Measurements from ENCODE around the gene GPR82. TPM values are rescaled to one million over a fixed set of nuclear protein-coding genes. Genes with fewer than 3 reads are reported as not detected.

The GPR82 gene
- total and polyA plus RNA-seq, 10 of the 15 experiments (the other 5 are each of a cell fraction or from before 2014, with no cell fraction given) = 0.23 to 1.7 (median 0.56) TPM

DNA sequence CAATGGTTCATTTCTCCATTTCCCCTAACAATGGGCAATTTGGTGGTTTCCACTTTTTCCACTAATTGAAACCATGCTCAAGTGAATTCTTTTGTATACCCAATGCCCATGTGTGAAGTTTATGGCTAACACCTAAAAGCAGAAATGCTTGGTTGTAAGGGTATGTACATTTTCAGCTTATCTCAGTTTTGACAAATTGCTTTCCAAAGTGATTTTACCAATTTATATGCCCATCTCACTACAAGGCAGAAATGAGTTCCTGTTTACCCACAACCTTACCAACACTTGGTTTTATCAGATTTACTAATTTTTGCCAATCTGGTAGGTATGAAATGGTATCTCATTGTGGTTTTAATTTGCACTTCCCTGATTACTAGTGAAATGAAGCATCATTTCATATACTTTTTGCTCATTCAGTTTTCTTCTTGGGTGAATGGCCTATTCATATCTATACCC, 20.4 kb upstream of the GPR82 start:
- ChIA-PET SMC1A (ENCODE audit: uncharacterized antibody, unreplicated experiment) (interaction anchor here (1.0 to 1.2 kb wide), 2 partner anchors 15 to 18 kb away, joined by 3 read pairs; partner anchors contain the start of gene GPR34), CTCF (interaction anchor here (0.6 to 1.0 kb wide), 2 partner anchors 8 to 22 kb away, joined by 3 read pairs; no protein-coding TSS in a partner anchor), POLR2A (interaction anchor here (0.7 kb wide), 1 partner anchor 9 kb away, joined by 4 read pairs; no protein-coding TSS in a partner anchor), RAD21 (ENCODE audit: unreplicated experiment) (no interaction called here)
- FAIRE-seq (peak; percentile 84), DNase-seq (ENCODE audit: low read depth, low spot score) (no peak), ATAC-seq (peak; percentile 60)
- H3K9ac ChIP-seq (ENCODE audit: control insufficient read depth, insufficient read depth, low read length) = no peak overlapping the region
- no peaks in the 10 kb centered on the region for H4K20me1 ChIP-seq (ENCODE audit: control insufficient read depth, insufficient read depth)
- H3K4me1 ChIP-seq (ENCODE audit: control insufficient read depth, insufficient read depth, low read length) = peaks cover 26% of the 10 kb centered on the region
- H3K27me3 ChIP-seq (replicated peaks in 1 of 2; ENCODE audit: control insufficient read depth in 2 of 2, insufficient read depth in 2 of 2, low read length in 1 of 2) = no peaks in the 10 kb centered on the region
- no peaks in the 10 kb centered on the region for H3K79me2 ChIP-seq (ENCODE audit: control insufficient read depth, insufficient read depth, low read length)
- H3K9me3 ChIP-seq (replicated peaks; ENCODE audit: control insufficient read depth, insufficient read depth, low read length) = no peaks in the 10 kb centered on the region
- no TSS peak for BruUV-seq (replicated peaks)
- intact Hi-C loops (cut with micrococcal nuclease; ENCODE audit: unreplicated experiment) = no loop called here
- in situ Hi-C loops (cut with MboI) = no loop called here
- TF ChIP-seq IKZF2 (IDR thresholded peaks at IDR 0.05) (peak; percentile 49 to 61; a peak in 3 of 4 replicates), YBX1 (IDR thresholded peaks at IDR 0.05) (no peak), HDAC6 (IDR thresholded peaks at IDR 0.05; ENCODE audit: unreplicated experiment) (no peak), JUNB (IDR thresholded peaks at IDR 0.05) (0 out of 2 replicates have a peak, but pooled peaks have one; percentile 21), EP300 (IDR thresholded peaks at IDR 0.05; ENCODE audit: borderline replicate concordance in 1 of 2, control insufficient read depth in 1 of 2, low read depth in 2 of 2, low read length in 2 of 2) (peak in 1 of 2 experiments; percentile 51; a peak in 1 of 4 replicates), MTA2 (IDR thresholded peaks at IDR 0.05; ENCODE audit: low read depth) (peak; percentile 85), MEF2B (IDR thresholded peaks at IDR 0.05; ENCODE audit: partially characterized antibody, poor library complexity, severe bottlenecking) (peak; percentile 20), BMI1 (IDR thresholded peaks at IDR 0.05; ENCODE audit: borderline replicate concordance) (peak; percentile 27; the same call in 1 of the 2 replicates), NFIC (IDR thresholded peaks at IDR 0.05; ENCODE audit: low read depth, low read length) (no peak), IKZF1 (conservative IDR thresholded peaks at IDR 0.05) (peak; percentile 48), DPF2 (IDR thresholded peaks at IDR 0.05) (peak; percentile 53; the same call in 1 of the 2 replicates), SPI1 (IDR thresholded peaks at IDR 0.05; ENCODE audit: borderline replicate concordance, insufficient read depth, low read depth, low read length) (peak; percentile 24; the same call in 1 of the 2 replicates)
- TF ChIP-seq, protein P1, sequence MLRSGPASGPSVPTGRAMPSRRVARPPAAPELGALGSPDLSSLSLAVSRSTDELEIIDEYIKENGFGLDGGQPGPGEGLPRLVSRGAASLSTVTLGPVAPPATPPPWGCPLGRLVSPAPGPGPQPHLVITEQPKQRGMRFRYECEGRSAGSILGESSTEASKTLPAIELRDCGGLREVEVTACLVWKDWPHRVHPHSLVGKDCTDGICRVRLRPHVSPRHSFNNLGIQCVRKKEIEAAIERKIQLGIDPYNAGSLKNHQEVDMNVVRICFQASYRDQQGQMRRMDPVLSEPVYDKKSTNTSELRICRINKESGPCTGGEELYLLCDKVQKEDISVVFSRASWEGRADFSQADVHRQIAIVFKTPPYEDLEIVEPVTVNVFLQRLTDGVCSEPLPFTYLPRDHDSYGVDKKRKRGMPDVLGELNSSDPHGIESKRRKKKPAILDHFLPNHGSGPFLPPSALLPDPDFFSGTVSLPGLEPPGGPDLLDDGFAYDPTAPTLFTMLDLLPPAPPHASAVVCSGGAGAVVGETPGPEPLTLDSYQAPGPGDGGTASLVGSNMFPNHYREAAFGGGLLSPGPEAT (IDR thresholded peaks at IDR 0.05; ENCODE audit: low read depth) = 0 out of 2 replicates have a peak, but pooled peaks have one; percentile 39
- no peak overlapping the region for H3K27ac ChIP-seq (ENCODE audit: control insufficient read depth, insufficient read depth)
- H3K36me3 ChIP-seq (ENCODE audit: control insufficient read depth in 2 of 2, insufficient read depth in 2 of 2, low read length in 1 of 2) = no peaks in the 10 kb centered on the region
- no peak overlapping the region for H3K4me2 ChIP-seq (ENCODE audit: control insufficient read depth, insufficient read depth)
- no peak overlapping the region for H3K4me3 ChIP-seq
- H2AFZ ChIP-seq (ENCODE audit: control insufficient read depth, low read depth, low read length) = no peak overlapping the region

All from GM12878 (cell line).